Activated naive CD4-positive, alpha-beta T cell treated with anti-CD3 and anti-CD28 coated beads, Interleukin-2, amount 10 ng/mL, durations not matched to agents 7 days and 5 days (primary cell): Measurements from ENCODE around the gene CHD5.

Experiments used
- CTCF ChIA-PET: fragments of 350-600 bp; sonication (Branson Sonifier 250); formaldehyde crosslinking; loops from one replicate; lab custom pipeline; 2021; ENCODE audit warnings: antibody characterized with exemption; lab: Charles Lee
- DNase-seq: peaks from one replicate; pipeline ENCODE4 v3.0.0-alpha.2; 2020
- H3K27ac Mint-ChIP-seq: one replicate; pipeline ENCODE4 v1.8.0; 2021; ENCODE audit warnings: mild to moderate bottlenecking, moderate library complexity, mixed read lengths
- H3K27me3 Mint-ChIP-seq: one replicate; pipeline ENCODE4 v1.8.0; 2021; ENCODE audit warnings: mild to moderate bottlenecking, mixed read lengths
- H3K36me3 Mint-ChIP-seq: one replicate; pipeline ENCODE4 v1.8.0; 2021; ENCODE audit warnings: mixed read lengths
- H3K4me1 Mint-ChIP-seq: one replicate; pipeline ENCODE4 v1.8.0; 2021; ENCODE audit warnings: mixed read lengths
- H3K4me3 Mint-ChIP-seq: one replicate; pipeline ENCODE4 v1.8.0; 2021; ENCODE audit warnings: mild to moderate bottlenecking, moderate library complexity, mixed read lengths
- H3K9me3 Mint-ChIP-seq: one replicate; pipeline ENCODE4 v1.8.0; 2021; ENCODE audit warnings: mixed read lengths

Gene CHD5

GRCh38 chr1:6163973-6164617, 16.0 kb downstream of the CHD5 start:
- Mint-ChIP-seq H3K4me1 (no peaks in the 10 kb centered on the region), H3K27me3 (peaks cover 55% of the 10 kb centered on the region), H3K9me3 (no peaks in the 10 kb centered on the region), H3K4me3 (no peak overlapping the region), H3K27ac (no peak overlapping the region), H3K36me3 (no peaks in the 10 kb centered on the region)
- CTCF ChIA-PET, result no interaction called here
- no peak for DNase-seq

- no peaks in the 10 kb centered on the region for H3K4me1 Mint-ChIP-seq
- no peaks in the 10 kb centered on the region for H3K9me3 Mint-ChIP-seq
- H3K27ac Mint-ChIP-seq, result no peak overlapping the region
- no peak overlapping the region for H3K4me3 Mint-ChIP-seq
- no peaks in the 10 kb centered on the region for H3K36me3 Mint-ChIP-seq
- peaks cover 48% of the 10 kb centered on the region for H3K27me3 Mint-ChIP-seq
- DNase-seq, result no peak
- CTCF ChIA-PET, result no interaction called here
Measured at GRCh38 chr1:6163191-6163972, 16.7 kb downstream of the CHD5 start.

GRCh38 chr1:6162773-6163172, 17.3 kb downstream of the CHD5 start:
- CTCF ChIA-PET, result no interaction called here
- DNase-seq, result no peak
- H3K4me1 Mint-ChIP-seq, result no peaks in the 10 kb centered on the region
- no peaks in the 10 kb centered on the region for H3K9me3 Mint-ChIP-seq
- no peak overlapping the region for H3K4me3 Mint-ChIP-seq
- H3K27me3 Mint-ChIP-seq, result peaks cover 48% of the 10 kb centered on the region
- no peaks in the 10 kb centered on the region for H3K36me3 Mint-ChIP-seq
- no peak overlapping the region for H3K27ac Mint-ChIP-seq

GRCh38 chr1:6162341-6162740, 17.8 kb downstream of the CHD5 start:
- Mint-ChIP-seq H3K4me3 (no peak overlapping the region), H3K9me3 (no peaks in the 10 kb centered on the region), H3K36me3 (no peaks in the 10 kb centered on the region), H3K27me3 (peaks cover 51% of the 10 kb centered on the region), H3K27ac (no peak overlapping the region), H3K4me1 (no peaks in the 10 kb centered on the region)
- CTCF ChIA-PET, result no interaction called here
- DNase-seq, result no peak

GRCh38 chr1:6158181-6158580, 21.9 kb downstream of the CHD5 start:
- Mint-ChIP-seq H3K27me3 (peaks cover 33% of the 10 kb centered on the region), H3K36me3 (no peaks in the 10 kb centered on the region), H3K9me3 (no peaks in the 10 kb centered on the region), H3K4me1 (no peaks in the 10 kb centered on the region), H3K27ac (no peak overlapping the region), H3K4me3 (no peak overlapping the region)
- DNase-seq, result no peak
- CTCF ChIA-PET, result no interaction called here

- no peak for DNase-seq
- Mint-ChIP-seq H3K27me3 (peaks cover 31% of the 10 kb centered on the region), H3K27ac (no peak overlapping the region), H3K36me3 (no peaks in the 10 kb centered on the region), H3K9me3 (no peaks in the 10 kb centered on the region), H3K4me1 (no peaks in the 10 kb centered on the region), H3K4me3 (no peak overlapping the region)
- CTCF ChIA-PET, result no interaction called here
Measured at GRCh38 chr1:6157528-6158174, 22.5 kb downstream of the CHD5 start.

GRCh38 chr1:6157132-6157527, 23.0 kb downstream of the CHD5 start:
- Mint-ChIP-seq H3K4me1 (no peaks in the 10 kb centered on the region), H3K4me3 (no peak overlapping the region), H3K9me3 (no peaks in the 10 kb centered on the region), H3K27ac (no peak overlapping the region), H3K36me3 (no peaks in the 10 kb centered on the region), H3K27me3 (peaks cover 35% of the 10 kb centered on the region)
- no peak for DNase-seq
- CTCF ChIA-PET, result no interaction called here

- DNase-seq, result no peak
- CTCF ChIA-PET, result no interaction called here
- H3K27me3 Mint-ChIP-seq, result peaks cover 17% of the 10 kb centered on the region
- no peaks in the 10 kb centered on the region for H3K9me3 Mint-ChIP-seq
- no peaks in the 10 kb centered on the region for H3K36me3 Mint-ChIP-seq
- no peaks in the 10 kb centered on the region for H3K4me1 Mint-ChIP-seq
- H3K4me3 Mint-ChIP-seq, result no peak overlapping the region
- H3K27ac Mint-ChIP-seq, result no peak overlapping the region
Measured at GRCh38 chr1:6154525-6155319, 25.4 kb downstream of the CHD5 start.

- Mint-ChIP-seq H3K4me1 (peaks cover 6% of the 10 kb centered on the region), H3K4me3 (no peak overlapping the region), H3K27me3 (peaks cover 10% of the 10 kb centered on the region), H3K27ac (no peak overlapping the region), H3K36me3 (no peaks in the 10 kb centered on the region), H3K9me3 (no peaks in the 10 kb centered on the region)
- no peak for DNase-seq
- CTCF ChIA-PET, result no interaction called here
Measured at GRCh38 chr1:6152882-6153281, 27.2 kb downstream of the CHD5 start.

GRCh38 chr1:6152181-6152580, 27.9 kb downstream of the CHD5 start:
- DNase-seq, result no peak
- peaks cover 6% of the 10 kb centered on the region for H3K27me3 Mint-ChIP-seq
- H3K9me3 Mint-ChIP-seq, result no peaks in the 10 kb centered on the region
- H3K27ac Mint-ChIP-seq, result no peak overlapping the region
- no peak overlapping the region for H3K4me3 Mint-ChIP-seq
- H3K4me1 Mint-ChIP-seq, result peaks cover 6% of the 10 kb centered on the region
- H3K36me3 Mint-ChIP-seq, result no peaks in the 10 kb centered on the region
- CTCF ChIA-PET, result no interaction called here

GRCh38 chr1:6151291-6151822, 28.8 kb downstream of the CHD5 start:
- no peak overlapping the region for H3K27ac Mint-ChIP-seq
- CTCF ChIA-PET, result no interaction called here
- H3K27me3 Mint-ChIP-seq, result peaks cover 12% of the 10 kb centered on the region
- DNase-seq, result no peak
- H3K36me3 Mint-ChIP-seq, result no peaks in the 10 kb centered on the region
- no peaks in the 10 kb centered on the region for H3K9me3 Mint-ChIP-seq
- H3K4me1 Mint-ChIP-seq, result peaks cover 6% of the 10 kb centered on the region
- H3K4me3 Mint-ChIP-seq, result no peak overlapping the region

- Mint-ChIP-seq H3K4me3 (no peak overlapping the region), H3K9me3 (no peaks in the 10 kb centered on the region), H3K4me1 (peaks cover 6% of the 10 kb centered on the region), H3K27me3 (peaks cover 17% of the 10 kb centered on the region), H3K27ac (no peak overlapping the region), H3K36me3 (no peaks in the 10 kb centered on the region)
- DNase-seq, result no peak
- CTCF ChIA-PET, result no interaction called here
Measured at GRCh38 chr1:6150006-6150938, 29.8 kb downstream of the CHD5 start.

GRCh38 chr1:6149597-6149996, 30.5 kb downstream of the CHD5 start:
- H3K9me3 Mint-ChIP-seq, result no peaks in the 10 kb centered on the region

More at GRCh38 chr1:6149597-6149996, 30.5 kb downstream of the CHD5 start:
- Mint-ChIP-seq H3K36me3 (no peaks in the 10 kb centered on the region), H3K27ac (no peak overlapping the region), H3K27me3 (peaks cover 19% of the 10 kb centered on the region), H3K4me1 (peaks cover 6% of the 10 kb centered on the region), H3K4me3 (no peak overlapping the region)
- CTCF ChIA-PET, result no interaction called here
- DNase-seq, result no peak
